B cell (primary cell): ENCODE measurements around the gene PPP4C. TPM values are rescaled to one million over a fixed set of nuclear protein-coding genes. Genes with fewer than 3 reads are reported as not detected.

ENCODE experiments used
- ATAC-seq: fragments of 200-7000 bp; cut with Tn5 transposase; one replicate; pipeline ENCODE4 v1.10.0; 2021; ENCODE audit warnings: low read depth, mild to moderate bottlenecking, moderate number of reproducible peaks, moderate library complexity
- CTCF ChIA-PET: fragments of 350-600 bp; sonication (Branson Sonifier 250); formaldehyde crosslinking; loops from one replicate; lab custom pipeline; 2021; ENCODE audit warnings: antibody characterized with exemption, inconsistent platforms; lab: Charles Lee
- POLR2A ChIA-PET: fragments of 350-600 bp; sonication (Branson Sonifier 250); formaldehyde crosslinking; loops from one replicate; lab custom pipeline; 2021; ENCODE audit warnings: antibody characterized with exemption; lab: Charles Lee
- DNase-seq: peaks from one replicate; pipeline ENCODE4 v3.0.0; 2013
- H2AFZ ChIP-seq: 2 replicates; pipeline ENCODE4 v1.6.1; 2012; ENCODE audit warnings: mild to moderate bottlenecking, low read depth, low read length; ENCODE audit not compliant: insufficient read depth, poor library complexity, severe bottlenecking
- H3K27ac ChIP-seq, 2 donors: 1 replicate in 1 of 2; 2 replicates in 1 of 2; pipeline ENCODE4 v1.5.1; 2012 to 2013; ENCODE audit warnings: low read length in 2 of 2, mild to moderate bottlenecking in 2 of 2, moderate library complexity in 1 of 2
- H3K27me3 ChIP-seq, 4 experiments: fragments of 200-600 bp in 1 of 4; sonication (generic) in 1 of 4; replicated peaks in 1 of 4; 1 replicate in 2 of 4; 2 replicates in 2 of 4; pipeline versions ENCODE4 v1.6.1 to v1.7.0; 2013 to 2016; ENCODE audit warnings: low read length in 3 of 4, mild to moderate bottlenecking in 2 of 4, mixed read lengths in 1 of 4, moderate library complexity in 1 of 4; ENCODE audit not compliant: insufficient read depth in 4 of 4, control insufficient read depth in 3 of 4; ENCODE audit errors: control extremely low read depth in 1 of 4
- H3K36me3 ChIP-seq, 2 experiments: replicated peaks in 1 of 2; 1 replicate in 1 of 2; 2 replicates in 1 of 2; pipeline versions ENCODE4 v1.6.1 to v1.7.1; 2013; ENCODE audit warnings: low read length in 1 of 2; ENCODE audit not compliant: insufficient read depth in 2 of 2, control insufficient read depth in 1 of 2; ENCODE audit errors: control extremely low read depth in 1 of 2, extremely low read depth in 1 of 2
- H3K4me1 ChIP-seq, 2 donors: fragments of 200-600 bp in 1 of 2; sonication (generic) in 1 of 2; 1 replicate in 1 of 2; 2 replicates in 1 of 2; pipeline versions ENCODE4 v1.5.1 to v1.6.1; 2013 to 2017; ENCODE audit warnings: low read length in 2 of 2; ENCODE audit not compliant: control insufficient read depth in 2 of 2, insufficient read depth in 2 of 2
- H3K4me2 ChIP-seq: replicated peaks from 2 replicates; pipeline ENCODE3; 2012; ENCODE audit warnings: mild to moderate bottlenecking, low read depth, low read length; ENCODE audit not compliant: poor library complexity, severe bottlenecking
- H3K4me3 ChIP-seq, 5 experiments: fragments of 200-600 bp in 1 of 5; sonication (generic) in 1 of 5; 1 replicate in 3 of 5; 2 replicates in 2 of 5; pipeline versions ENCODE4 v1.5.1 to v1.7.0; 2011 to 2016; ENCODE audit warnings: low read length in 4 of 5, mild to moderate bottlenecking in 4 of 5, low read depth in 2 of 5, control low read depth in 1 of 5, moderate library complexity in 1 of 5; ENCODE audit not compliant: insufficient read depth in 1 of 5; ENCODE audit errors: control extremely low read depth in 1 of 5, extremely low read depth in 1 of 5
- H3K79me2 ChIP-seq: fragments of 200-600 bp; sonication (generic); one replicate; pipeline ENCODE4 v1.6.0; 2016; ENCODE audit warnings: low read length; ENCODE audit not compliant: control insufficient read depth, insufficient read depth
- H3K9ac ChIP-seq: fragments of 200-600 bp; sonication (generic); 2 replicates; pipeline ENCODE4 v1.6.1; 2017; ENCODE audit warnings: mild to moderate bottlenecking, low read length, moderate library complexity
- H3K9me3 ChIP-seq, 3 donors: one replicate each; pipeline versions ENCODE4 v1.6.1 to v1.7.1; 2013; ENCODE audit warnings: low read length in 2 of 3; ENCODE audit not compliant: control insufficient read depth in 2 of 3, insufficient read depth in 1 of 3; ENCODE audit errors: control extremely low read depth in 1 of 3
- H4K20me1 ChIP-seq: 2 replicates; pipeline ENCODE4 v1.6.0; 2012; ENCODE audit warnings: mild to moderate bottlenecking, low read length; ENCODE audit not compliant: insufficient read depth, control insufficient read depth, poor library complexity, severe bottlenecking
- H3K27ac Mint-ChIP-seq: one replicate; pipeline ENCODE4 v1.8.0; 2021; ENCODE audit warnings: mixed read lengths
- H3K27me3 Mint-ChIP-seq: one replicate; pipeline ENCODE4 v1.8.0; 2021; ENCODE audit warnings: mixed read lengths
- H3K4me1 Mint-ChIP-seq: one replicate; pipeline ENCODE4 v1.8.0; 2021; ENCODE audit warnings: mixed read lengths
- H3K4me3 Mint-ChIP-seq: one replicate; pipeline ENCODE4 v1.8.0; 2021; ENCODE audit warnings: mixed read lengths
- H3K9me3 Mint-ChIP-seq: one replicate; pipeline ENCODE4 v1.8.0; 2022; ENCODE audit warnings: mixed read lengths; ENCODE audit not compliant: insufficient read depth
- CTCF ChIP-seq: fragments of 200-600 bp; IDR thresholded peaks from one replicate; pipeline ENCODE4 v1.8.0; 2022; ENCODE audit warnings: antibody characterized with exemption, mild to moderate bottlenecking
- EZH2 ChIP-seq: IDR thresholded peaks from 2 replicates; pipeline ENCODE4 v1.6.1; 2012; ENCODE audit warnings: borderline replicate concordance, low read depth, mild to moderate bottlenecking, moderate library complexity, low read length; ENCODE audit not compliant: insufficient read depth, poor library complexity, severe bottlenecking
- WGBS: methylation state at CpG from one replicate; pipeline ENCODE4 v1.1.5; 2013; ENCODE audit warnings: missing lambda C conversion rate; ENCODE audit not compliant: insufficient coverage; 5-methylcytosine and 5-hydroxymethylcytosine counted together
- intact Hi-C: fragments of 100-400 bp; cut with micrococcal nuclease; formaldehyde crosslinking; loops from one replicate; pipeline ENCODE4 v1.10.0; 2022
- polyA plus RNA-seq: library from polyadenylated mRNA; depleted of rRNA; stranded (reverse); fragments of >200 nt; gene quantifications from 2 replicates; pipeline ENCODE4 v1.2.3, GENCODE V29; 2012
- total RNA-seq, 2 donors: library from RNA; stranded (reverse); fragments of 120-200 nt in 1 of 2; gene quantifications; 1 replicate in 1 of 2; 2 replicates in 1 of 2; pipeline versions ENCODE4 v1.2.3 to v1.2.4, GENCODE V29; 2013 to 2022

Gene PPP4C
- total and polyA plus RNA-seq, 2 donors (not counting 1 experiment from before 2014, with no cell fraction given) = 93.3 to 106 TPM

- Histone ChIP-seq H3K36me3 (peaks cover 12 to 41% of the 10 kb centered on the region in 2 experiments), H4K20me1 (peaks cover 48% of the 10 kb centered on the region), H3K9ac (peak overlapping the region; percentile 73), H3K27me3 (no peaks in the 10 kb centered on the region), H3K4me3 (peak overlapping the region; percentile 64 to 96 (median 87)), H3K9me3 (no peaks in the 10 kb centered on the region), H3K79me2 (peaks cover 53% of the 10 kb centered on the region), H2AFZ (peak overlapping the region; percentile 96), H3K4me1 (peaks cover 16 to 42% of the 10 kb centered on the region in 2 donors), H3K27ac (peak overlapping the region; percentile 82 to 88), H3K4me2 (peak overlapping the region; percentile 95)
- WGBS = 1% methylated on average over 41 of the region's 44 CpGs
- intact Hi-C loops = loop anchor here (1.0 to 10.0 kb wide), 10 partner anchors 9 to 629 kb away; partner anchors contain the start of genes FBRS, HIRIP3, MAPK3 and MYL11
- DNase-seq (peak; percentile 35), ATAC-seq (no peak)
- ChIA-PET POLR2A (interaction anchor here (0.5 to 3.0 kb wide), 17 partner anchors 9 to 1142 kb away, joined by 3 to 61 read pairs (median 4); partner anchors contain the start of genes CORO1A, DCTPP1, TBC1D10B and TBX6), CTCF (interaction anchor here (0.6 to 3.4 kb wide), 12 partner anchors 11 to 563 kb away, joined by 3 to 28 read pairs (median 4); partner anchors contain the start of genes GDPD3, TBX6 and YPEL3)
- TF ChIP-seq CTCF (no peak), EZH2 (no peak)
- no peaks in the 10 kb centered on the region for H3K27me3 Mint-ChIP-seq
- H3K4me3 Mint-ChIP-seq = peak overlapping the region; percentile 100
- H3K9me3 Mint-ChIP-seq = no peaks in the 10 kb centered on the region
- peaks cover 31% of the 10 kb centered on the region for H3K4me1 Mint-ChIP-seq
- H3K27ac Mint-ChIP-seq = peak overlapping the region; percentile 99
These were observed 9.6 kb upstream of the PPP4C start for GRCh38 chr16:30065943-30066760.
